Measurements from ENCODE around the gene EIF4E.

GRCh38 chr4:98939438-98939837 lies 10.5 kb upstream of the EIF4E start:
- no peak for TF ChIP-seq CTCF (IDR thresholded peaks at IDR 0.05; ENCODE audit: low read length)
- no peak for TF ChIP-seq EZH2 (IDR thresholded peaks at IDR 0.05; ENCODE audit: borderline replicate concordance, low read length)

Measured in OCI-LY1 (cell line).